ENCODE measurements around the gene GRM4.

GRCh38 chr6:34149452-34149810 is 3.5 kb upstream of the GRM4 start:
- TF ChIP-seq CTCF (IDR thresholded peaks at IDR 0.05) = no peak
- no peak for TF ChIP-seq POLR2A (IDR thresholded peaks at IDR 0.05)
